DOHH2 (cell line): ENCODE measurements around the gene KRT15.

Source experiments
- H3F3A ChIP-seq: fragments of 200-600 bp; sonication (generic), shearing (Covaris generic); 2 replicates; pipeline ENCODE4 v1.6.0; 2016; ENCODE audit warnings: antibody characterized with exemption, mild to moderate bottlenecking; ENCODE audit not compliant: control insufficient read depth, insufficient read depth
- H3K27ac ChIP-seq: fragments of 200-600 bp; sonication (generic); 2 replicates; pipeline ENCODE4 v1.5.1; 2014; ENCODE audit warnings: low read depth, mild to moderate bottlenecking, low read length, moderate library complexity
- H3K27me3 ChIP-seq: fragments of 200-600 bp; sonication (generic); 2 replicates; pipeline ENCODE4 v1.6.1; 2014; ENCODE audit warnings: mild to moderate bottlenecking, low read length, mixed read lengths; ENCODE audit not compliant: control insufficient read depth
- H3K36me3 ChIP-seq: fragments of 200-600 bp; sonication (generic); 2 replicates; pipeline ENCODE4 v1.6.1; 2014; ENCODE audit warnings: mild to moderate bottlenecking, low read length, moderate library complexity, mixed read lengths; ENCODE audit not compliant: control insufficient read depth
- H3K4me1 ChIP-seq: fragments of 200-600 bp; sonication (generic); 2 replicates; pipeline ENCODE4 v1.6.1; 2014; ENCODE audit warnings: mild to moderate bottlenecking, low read length, mixed read lengths; ENCODE audit not compliant: control insufficient read depth
- H3K4me2 ChIP-seq: fragments of 200-600 bp; sonication (generic); 2 replicates; pipeline ENCODE4 v1.6.0; 2014; ENCODE audit warnings: mild to moderate bottlenecking, low read length, moderate library complexity
- H3K4me3 ChIP-seq: fragments of 200-600 bp; sonication (generic); 2 replicates; pipeline ENCODE4 v1.5.1; 2014; ENCODE audit warnings: mild to moderate bottlenecking, low read length, mixed read lengths
- H3K79me2 ChIP-seq: fragments of 200-600 bp; sonication (generic); 2 replicates; pipeline ENCODE4 v1.6.1; 2014; ENCODE audit warnings: mild to moderate bottlenecking, low read length, mixed read lengths; ENCODE audit not compliant: control insufficient read depth
- H3K9me2 ChIP-seq: fragments of 200-600 bp; sonication (generic); replicated peaks from 2 replicates; pipeline ENCODE4 v1.6.1; 2014; ENCODE audit warnings: mild to moderate bottlenecking, low read length, mixed read lengths; ENCODE audit not compliant: control insufficient read depth
- H3K9me3 ChIP-seq: fragments of 200-600 bp; sonication (generic); 2 replicates; pipeline ENCODE4 v1.6.1; 2014; ENCODE audit warnings: antibody characterized with exemption, low read length, mixed read lengths; ENCODE audit not compliant: control insufficient read depth, insufficient read depth
- H4K20me1 ChIP-seq: fragments of 200-600 bp; sonication (generic); 2 replicates; pipeline ENCODE4 v1.6.0; 2014; ENCODE audit warnings: low read depth, mild to moderate bottlenecking, antibody characterized with exemption, low read length, moderate library complexity; ENCODE audit not compliant: control insufficient read depth, insufficient read depth
- EZH2phosphoT487 ChIP-seq: fragments of 200-600 bp; sonication (generic); IDR thresholded peaks from 2 replicates; pipeline ENCODE4 v1.6.1; 2017; ENCODE audit warnings: borderline replicate concordance, mild to moderate bottlenecking, antibody characterized with exemption, low read length, moderate library complexity, mixed read lengths
- TF ChIP-seq, protein P1 (sequence below): fragments of 200-600 bp; sonication (generic); IDR thresholded peaks from one replicate; pipeline ENCODE4 v1.5.1; 2014; ENCODE audit warnings: antibody characterized with exemption, mild to moderate bottlenecking, low read depth, low read length; ENCODE audit not compliant: poor library complexity, severe bottlenecking

KRT15 gene

DNA sequence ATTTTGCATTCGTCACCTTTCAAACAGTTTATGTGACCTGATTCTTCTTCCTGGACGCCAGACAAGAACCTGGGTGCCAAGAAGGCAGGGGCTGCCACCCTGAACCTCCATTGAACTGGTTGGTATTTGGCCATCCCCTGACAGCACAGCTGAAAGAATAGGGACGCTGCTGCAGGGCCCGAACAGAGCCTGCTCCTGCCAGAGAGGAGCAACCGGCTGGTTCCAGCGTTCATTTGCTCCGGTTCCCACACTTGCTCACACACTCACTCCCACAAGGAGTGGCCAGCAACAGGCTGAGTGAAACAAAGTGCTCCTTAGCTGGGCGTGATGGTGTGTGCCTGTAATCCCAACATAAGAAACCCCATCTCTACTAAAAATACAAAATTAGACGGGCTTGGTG, 38.2 kb upstream of the KRT15 start:
- Histone ChIP-seq H3K4me1 (no peaks in the 10 kb centered on the region), H3K36me3 (no peaks in the 10 kb centered on the region), H3K4me3 (no peak overlapping the region), H3K27ac (no peak overlapping the region), H3K4me2 (no peak overlapping the region), H3K9me3 (no peaks in the 10 kb centered on the region), H4K20me1 (no peaks in the 10 kb centered on the region), H3K79me2 (no peaks in the 10 kb centered on the region), H3K9me2 (no peaks in the 10 kb centered on the region), H3F3A (no peaks in the 10 kb centered on the region), H3K27me3 (peaks cover 15% of the 10 kb centered on the region; the same call in 1 of the 2 replicates)
- no peak for TF ChIP-seq EZH2phosphoT487
- TF ChIP-seq, protein P1, sequence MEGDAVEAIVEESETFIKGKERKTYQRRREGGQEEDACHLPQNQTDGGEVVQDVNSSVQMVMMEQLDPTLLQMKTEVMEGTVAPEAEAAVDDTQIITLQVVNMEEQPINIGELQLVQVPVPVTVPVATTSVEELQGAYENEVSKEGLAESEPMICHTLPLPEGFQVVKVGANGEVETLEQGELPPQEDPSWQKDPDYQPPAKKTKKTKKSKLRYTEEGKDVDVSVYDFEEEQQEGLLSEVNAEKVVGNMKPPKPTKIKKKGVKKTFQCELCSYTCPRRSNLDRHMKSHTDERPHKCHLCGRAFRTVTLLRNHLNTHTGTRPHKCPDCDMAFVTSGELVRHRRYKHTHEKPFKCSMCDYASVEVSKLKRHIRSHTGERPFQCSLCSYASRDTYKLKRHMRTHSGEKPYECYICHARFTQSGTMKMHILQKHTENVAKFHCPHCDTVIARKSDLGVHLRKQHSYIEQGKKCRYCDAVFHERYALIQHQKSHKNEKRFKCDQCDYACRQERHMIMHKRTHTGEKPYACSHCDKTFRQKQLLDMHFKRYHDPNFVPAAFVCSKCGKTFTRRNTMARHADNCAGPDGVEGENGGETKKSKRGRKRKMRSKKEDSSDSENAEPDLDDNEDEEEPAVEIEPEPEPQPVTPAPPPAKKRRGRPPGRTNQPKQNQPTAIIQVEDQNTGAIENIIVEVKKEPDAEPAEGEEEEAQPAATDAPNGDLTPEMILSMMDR, result no peak

GRCh38 chr17:41556306-41556705, 37.6 kb upstream of the KRT15 start:
- no peaks in the 10 kb centered on the region for H3K9me3 ChIP-seq
- H4K20me1 ChIP-seq, result no peaks in the 10 kb centered on the region
- no peaks in the 10 kb centered on the region for H3K4me1 ChIP-seq
- no peaks in the 10 kb centered on the region for H3K36me3 ChIP-seq
- H3F3A ChIP-seq, result no peaks in the 10 kb centered on the region
- H3K4me2 ChIP-seq, result no peak overlapping the region
- H3K4me3 ChIP-seq, result no peak overlapping the region
- H3K79me2 ChIP-seq, result no peaks in the 10 kb centered on the region
- no peak overlapping the region for H3K27ac ChIP-seq
- no peaks in the 10 kb centered on the region for H3K9me2 ChIP-seq
- TF ChIP-seq, protein P1, result no peak
- no peak for TF ChIP-seq EZH2phosphoT487
- peaks cover 15% of the 10 kb centered on the region; the same call in 1 of the 2 replicates for H3K27me3 ChIP-seq

DNA sequence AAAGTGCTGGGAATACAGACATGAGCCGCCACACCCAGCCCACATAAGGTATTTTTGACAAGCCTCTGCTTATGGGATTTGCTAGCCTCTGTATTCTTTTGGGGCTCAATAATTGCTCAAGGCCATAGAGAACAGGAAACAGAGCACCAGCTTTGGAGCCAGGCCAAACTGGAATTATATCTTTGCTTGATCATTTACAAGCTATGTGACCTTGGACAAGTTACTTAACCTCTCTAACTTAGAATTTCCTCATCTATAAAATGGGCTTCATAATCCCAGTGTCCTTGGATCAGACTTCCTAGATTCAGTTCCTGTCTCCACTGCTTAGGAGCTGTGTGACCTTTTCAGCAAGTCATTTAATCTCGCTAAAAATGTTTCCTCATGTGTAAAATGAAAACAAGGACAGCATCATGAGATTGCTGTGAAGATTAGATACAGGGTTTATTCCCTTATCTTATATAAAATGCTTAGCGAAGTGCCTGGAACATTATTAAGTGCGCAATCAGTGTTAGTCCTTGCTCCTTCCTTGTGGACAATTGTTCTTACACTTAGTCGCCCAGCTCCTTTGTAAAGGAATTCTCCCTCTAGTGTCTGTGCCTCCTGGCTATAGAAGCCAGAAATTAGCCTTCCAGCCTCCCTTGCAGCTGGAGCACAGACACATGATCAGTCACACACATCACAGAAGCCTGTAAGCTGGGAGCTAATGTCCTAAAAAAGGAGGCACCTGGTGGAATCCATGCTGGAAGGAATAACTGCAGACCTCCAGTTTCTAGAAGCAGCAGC, 36.6 kb upstream of the KRT15 start:
- no peak overlapping the region for H3K4me2 ChIP-seq
- no peak for TF ChIP-seq EZH2phosphoT487
- TF ChIP-seq, protein P1, result no peak

More for the DNA sequence above, 36.6 kb upstream of the KRT15 start:
- H3K79me2 ChIP-seq, result no peaks in the 10 kb centered on the region
- no peaks in the 10 kb centered on the region for H3K36me3 ChIP-seq
- peaks cover 19% of the 10 kb centered on the region; the same call in 1 of the 2 replicates for H3K27me3 ChIP-seq
- H3K4me3 ChIP-seq, result no peak overlapping the region
- no peaks in the 10 kb centered on the region for H4K20me1 ChIP-seq
- H3K4me1 ChIP-seq, result no peaks in the 10 kb centered on the region
- H3F3A ChIP-seq, result no peaks in the 10 kb centered on the region
- no peak overlapping the region for H3K27ac ChIP-seq
- H3K9me3 ChIP-seq, result no peaks in the 10 kb centered on the region
- H3K9me2 ChIP-seq, result no peaks in the 10 kb centered on the region
